NB4 (cell line): Measurements from ENCODE around the gene ZNF22.

ENCODE experiments used
- DNase-seq: peaks from one replicate; pipeline ENCODE4 v3.0.0; 2010; ENCODE audit warnings: low read depth
- H3K4me3 ChIP-seq: one replicate; pipeline ENCODE4 v1.5.1; 2011; ENCODE audit warnings: mild to moderate bottlenecking, low read depth, low read length, moderate library complexity
- MYC ChIP-seq: IDR thresholded peaks from 2 replicates; pipeline ENCODE4 v1.6.1; 2011; ENCODE audit warnings: low read depth, low read length
- POLR2A ChIP-seq: IDR thresholded peaks from 2 replicates; pipeline ENCODE4 v1.6.1; 2011; ENCODE audit warnings: mild to moderate bottlenecking; ENCODE audit not compliant: insufficient read length; ENCODE audit errors: extremely low read depth
- TF ChIP-seq, protein P1 (sequence below): IDR thresholded peaks from 2 replicates; pipeline ENCODE4 v1.6.1; 2011; ENCODE audit warnings: low read depth, low read length
- TF ChIP-seq, protein P2 (sequence below): IDR thresholded peaks from one replicate; pipeline ENCODE4 v1.5.1; 2012; ENCODE audit warnings: low read depth, low read length

ZNF22 gene

DNA sequence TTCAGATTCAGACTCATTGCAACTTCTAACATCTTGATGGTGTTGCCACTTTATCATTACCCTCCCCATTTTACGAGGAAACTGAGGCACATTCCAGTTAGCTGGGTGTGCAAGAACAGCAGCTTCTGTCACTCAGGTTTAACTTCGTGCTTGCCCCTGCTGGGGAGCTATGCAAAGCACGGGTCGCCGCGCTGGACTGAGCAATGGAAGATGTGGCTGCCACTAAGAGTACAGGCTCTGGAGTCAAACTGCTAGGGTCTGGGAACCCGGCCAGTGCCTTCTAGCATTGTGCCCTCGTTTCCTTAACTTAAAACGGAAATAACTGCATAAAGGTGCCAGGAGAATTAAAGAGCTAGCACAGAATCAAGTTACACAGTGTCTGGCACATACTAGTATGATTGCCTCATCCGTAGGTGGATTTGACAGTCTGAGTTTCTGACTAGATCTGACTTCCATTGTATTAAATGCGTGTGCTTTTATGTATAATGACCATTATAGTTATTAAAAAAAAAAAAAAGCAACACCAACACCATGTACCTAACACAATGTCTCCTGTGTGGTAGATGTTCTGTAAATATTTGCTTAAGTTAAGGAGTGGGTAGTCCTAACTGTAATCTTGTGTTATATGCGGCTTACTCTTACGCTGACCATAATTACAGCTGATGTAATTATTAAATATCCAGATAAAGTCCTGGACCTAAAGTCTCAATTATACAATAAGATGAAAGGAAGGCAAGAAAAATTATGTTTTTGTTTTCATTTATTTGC lies 842 bp downstream of the ZNF22 start:
- peak overlapping the region; percentile 91 for H3K4me3 ChIP-seq
- TF ChIP-seq POLR2A, result no peak
- TF ChIP-seq, protein P1, sequence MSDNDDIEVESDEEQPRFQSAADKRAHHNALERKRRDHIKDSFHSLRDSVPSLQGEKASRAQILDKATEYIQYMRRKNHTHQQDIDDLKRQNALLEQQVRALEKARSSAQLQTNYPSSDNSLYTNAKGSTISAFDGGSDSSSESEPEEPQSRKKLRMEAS, result peak; percentile 9; the same call in 1 of the 2 replicates
- peak; percentile 41; the same call in 1 of the 2 replicates for TF ChIP-seq MYC
- TF ChIP-seq, protein P2, sequence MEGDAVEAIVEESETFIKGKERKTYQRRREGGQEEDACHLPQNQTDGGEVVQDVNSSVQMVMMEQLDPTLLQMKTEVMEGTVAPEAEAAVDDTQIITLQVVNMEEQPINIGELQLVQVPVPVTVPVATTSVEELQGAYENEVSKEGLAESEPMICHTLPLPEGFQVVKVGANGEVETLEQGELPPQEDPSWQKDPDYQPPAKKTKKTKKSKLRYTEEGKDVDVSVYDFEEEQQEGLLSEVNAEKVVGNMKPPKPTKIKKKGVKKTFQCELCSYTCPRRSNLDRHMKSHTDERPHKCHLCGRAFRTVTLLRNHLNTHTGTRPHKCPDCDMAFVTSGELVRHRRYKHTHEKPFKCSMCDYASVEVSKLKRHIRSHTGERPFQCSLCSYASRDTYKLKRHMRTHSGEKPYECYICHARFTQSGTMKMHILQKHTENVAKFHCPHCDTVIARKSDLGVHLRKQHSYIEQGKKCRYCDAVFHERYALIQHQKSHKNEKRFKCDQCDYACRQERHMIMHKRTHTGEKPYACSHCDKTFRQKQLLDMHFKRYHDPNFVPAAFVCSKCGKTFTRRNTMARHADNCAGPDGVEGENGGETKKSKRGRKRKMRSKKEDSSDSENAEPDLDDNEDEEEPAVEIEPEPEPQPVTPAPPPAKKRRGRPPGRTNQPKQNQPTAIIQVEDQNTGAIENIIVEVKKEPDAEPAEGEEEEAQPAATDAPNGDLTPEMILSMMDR, result peak; percentile 4
- peak; percentile 84 for DNase-seq

GRCh38 chr10:45003432-45004000 lies 2.8 kb downstream of the ZNF22 start:
- peak; percentile 38 for DNase-seq
- TF ChIP-seq POLR2A (no peak), MYC (no peak)
- TF ChIP-seq, protein P1, result no peak
- TF ChIP-seq, protein P2, result no peak
- H3K4me3 ChIP-seq, result peak overlapping the region; percentile 8

DNA sequence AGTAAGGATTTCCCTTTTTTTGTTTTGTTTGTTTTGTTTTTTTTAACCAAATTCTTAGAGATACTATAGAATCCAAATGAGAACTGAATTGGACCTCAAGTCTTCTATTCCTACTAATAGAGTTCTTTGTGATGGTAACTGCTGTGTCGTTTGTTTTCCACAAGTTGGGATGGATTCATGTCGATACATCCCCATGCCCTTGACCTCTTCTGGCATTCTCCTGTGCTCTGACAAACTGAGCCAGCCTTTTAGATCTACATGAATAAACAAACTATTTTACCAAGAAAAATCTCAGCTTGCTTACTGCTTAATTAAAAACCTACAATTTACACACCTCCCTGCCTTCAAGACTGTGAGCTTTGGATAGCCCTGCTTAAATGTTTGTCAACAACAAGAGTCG lies 3.9 kb downstream of the ZNF22 start:
- DNase-seq, result no peak
- TF ChIP-seq, protein P1, result no peak
- TF ChIP-seq, protein P2, result no peak
- no peak for TF ChIP-seq MYC
- TF ChIP-seq POLR2A, result no peak
- H3K4me3 ChIP-seq, result no peak overlapping the region

DNA sequence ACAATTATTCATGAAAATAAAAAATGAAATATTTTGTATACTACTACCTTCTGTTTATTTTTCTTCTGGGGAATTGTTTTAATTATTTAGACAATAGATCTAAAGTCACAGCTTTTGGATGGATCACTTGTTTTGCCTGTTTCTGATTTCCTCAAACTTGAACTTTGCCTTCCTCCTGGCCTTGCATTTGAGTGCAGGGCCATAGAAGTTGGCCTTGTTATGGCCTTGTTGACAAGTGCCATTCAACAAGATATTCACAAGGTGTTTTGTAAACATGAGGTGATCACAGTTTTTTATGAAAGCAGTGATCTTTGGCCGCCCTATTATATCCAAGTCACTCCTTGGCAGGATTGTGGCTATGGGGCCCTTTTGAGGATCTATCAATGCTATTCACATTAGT lies 4.6 kb downstream of the ZNF22 start:
- H3K4me3 ChIP-seq, result no peak overlapping the region
- DNase-seq, result no peak
- TF ChIP-seq, protein P2, result no peak
- TF ChIP-seq POLR2A (no peak), MYC (no peak)
- TF ChIP-seq, protein P1, result no peak

- no peak overlapping the region for H3K4me3 ChIP-seq
- peak; percentile 68 for DNase-seq
- TF ChIP-seq, protein P1, result 0 out of 2 replicates have a peak, but pooled peaks have one; percentile 11
- TF ChIP-seq, protein P2, result no peak
Observed at GRCh38 chr10:45006276-45007030, 5.7 kb downstream of the ZNF22 start.
